ENCODE results near the gene AP5Z1. TPM values are rescaled to one million over a fixed set of nuclear protein-coding genes. Genes with fewer than 3 reads are reported as not detected.
"Not testable (repeated sequence)": the region's sequence is repeated elsewhere in the genome, so short reads cannot be mapped to it uniquely, and the experiment has no call there.

Gene AP5Z1
- total RNA-seq, 3 donors from 2014 or later: 39.5 to 47.4 (median 45.2) TPM

DNA sequence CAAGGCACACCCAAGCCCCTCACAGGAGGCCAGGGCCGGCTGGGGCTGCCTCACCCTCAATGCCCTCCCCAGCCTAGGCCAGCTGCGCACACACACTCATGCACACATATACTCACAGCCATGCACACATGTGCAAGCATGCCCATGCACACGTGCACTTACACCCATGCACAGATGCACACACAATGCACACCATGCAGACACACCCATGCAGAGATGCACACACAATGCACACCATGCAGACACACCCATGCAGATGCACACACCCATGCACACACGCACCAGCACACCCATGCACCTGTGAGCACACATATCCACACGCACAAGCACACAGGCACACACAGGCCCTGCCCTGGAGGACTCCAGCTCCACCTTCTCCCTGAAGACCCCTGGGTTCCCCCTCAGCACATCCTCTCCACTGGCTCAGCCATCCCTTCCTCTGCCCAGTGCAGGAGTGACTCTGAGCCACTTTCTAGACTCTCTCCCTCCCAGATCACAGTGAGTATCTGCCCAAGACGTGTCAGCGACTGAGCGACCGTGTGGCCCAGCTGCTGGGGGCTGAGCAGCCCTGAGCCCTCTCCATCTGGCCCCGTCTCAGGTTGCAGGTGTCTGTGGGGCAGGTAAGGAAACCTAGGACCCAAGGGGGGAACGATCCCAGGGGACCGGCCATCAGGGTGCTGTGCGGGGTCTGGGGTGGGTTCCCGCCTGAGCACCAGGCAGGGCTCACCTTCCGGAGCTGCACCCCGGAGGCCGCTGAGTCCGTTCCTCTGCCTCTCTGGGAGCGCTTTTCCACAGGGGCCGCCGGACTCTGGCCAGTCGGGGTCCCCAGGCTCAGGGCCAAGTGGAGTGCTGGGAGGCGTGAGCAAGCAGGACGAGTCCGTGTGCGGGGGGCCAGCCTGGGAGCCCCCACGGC lies 25.8 kb downstream of the AP5Z1 start:
- ATAC-seq (peak; percentile 4), DNase-seq (peak in 1 of 3 donors; percentile 44)
- intact Hi-C loops (cut with DNase I, micrococcal nuclease): no loop called here
- Histone ChIP-seq H3K9me3 (no peaks in the 10 kb centered on the region), H3K36me3 (ENCODE audit: low read depth) (no peaks in the 10 kb centered on the region), H3K4me3 (no peak overlapping the region), H3K4me1 (ENCODE audit: low read depth) (no peaks in the 10 kb centered on the region)
- TF ChIP-seq, protein P1, sequence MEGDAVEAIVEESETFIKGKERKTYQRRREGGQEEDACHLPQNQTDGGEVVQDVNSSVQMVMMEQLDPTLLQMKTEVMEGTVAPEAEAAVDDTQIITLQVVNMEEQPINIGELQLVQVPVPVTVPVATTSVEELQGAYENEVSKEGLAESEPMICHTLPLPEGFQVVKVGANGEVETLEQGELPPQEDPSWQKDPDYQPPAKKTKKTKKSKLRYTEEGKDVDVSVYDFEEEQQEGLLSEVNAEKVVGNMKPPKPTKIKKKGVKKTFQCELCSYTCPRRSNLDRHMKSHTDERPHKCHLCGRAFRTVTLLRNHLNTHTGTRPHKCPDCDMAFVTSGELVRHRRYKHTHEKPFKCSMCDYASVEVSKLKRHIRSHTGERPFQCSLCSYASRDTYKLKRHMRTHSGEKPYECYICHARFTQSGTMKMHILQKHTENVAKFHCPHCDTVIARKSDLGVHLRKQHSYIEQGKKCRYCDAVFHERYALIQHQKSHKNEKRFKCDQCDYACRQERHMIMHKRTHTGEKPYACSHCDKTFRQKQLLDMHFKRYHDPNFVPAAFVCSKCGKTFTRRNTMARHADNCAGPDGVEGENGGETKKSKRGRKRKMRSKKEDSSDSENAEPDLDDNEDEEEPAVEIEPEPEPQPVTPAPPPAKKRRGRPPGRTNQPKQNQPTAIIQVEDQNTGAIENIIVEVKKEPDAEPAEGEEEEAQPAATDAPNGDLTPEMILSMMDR (IDR thresholded peaks at IDR 0.05): no peak

DNA sequence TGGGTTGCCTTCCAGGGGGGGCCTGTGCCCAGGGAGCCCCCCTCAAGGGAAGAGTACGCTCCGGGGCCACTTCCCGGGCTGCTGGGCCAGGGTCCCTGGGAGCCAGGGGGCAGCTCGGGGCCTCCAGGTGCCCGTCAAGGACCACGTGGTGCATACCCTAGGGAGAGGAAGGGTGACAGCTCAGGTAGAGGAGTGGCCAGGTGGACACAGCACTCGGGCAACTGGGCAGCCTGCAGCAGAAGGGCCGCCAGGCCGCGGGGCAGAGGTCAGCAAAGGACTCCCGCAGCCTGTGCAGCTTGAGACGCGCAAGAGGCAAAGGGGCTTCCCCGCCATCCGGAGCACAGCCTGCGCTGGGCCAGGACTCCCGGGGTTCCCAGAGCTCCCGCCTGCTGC lies 26.4 kb downstream of the AP5Z1 start:
- H3K4me1 ChIP-seq (ENCODE audit: low read depth): no peaks in the 10 kb centered on the region
- intact Hi-C loops (cut with DNase I, micrococcal nuclease): no loop called here
- no peaks in the 10 kb centered on the region for H3K36me3 ChIP-seq (ENCODE audit: low read depth)
- H3K9me3 ChIP-seq: no peaks in the 10 kb centered on the region
- peak in 1 of 3 donors; percentile 41 for DNase-seq
- no peak for ATAC-seq
- H3K4me3 ChIP-seq: no peak overlapping the region
- TF ChIP-seq, protein P1 (IDR thresholded peaks at IDR 0.05): no peak

DNA sequence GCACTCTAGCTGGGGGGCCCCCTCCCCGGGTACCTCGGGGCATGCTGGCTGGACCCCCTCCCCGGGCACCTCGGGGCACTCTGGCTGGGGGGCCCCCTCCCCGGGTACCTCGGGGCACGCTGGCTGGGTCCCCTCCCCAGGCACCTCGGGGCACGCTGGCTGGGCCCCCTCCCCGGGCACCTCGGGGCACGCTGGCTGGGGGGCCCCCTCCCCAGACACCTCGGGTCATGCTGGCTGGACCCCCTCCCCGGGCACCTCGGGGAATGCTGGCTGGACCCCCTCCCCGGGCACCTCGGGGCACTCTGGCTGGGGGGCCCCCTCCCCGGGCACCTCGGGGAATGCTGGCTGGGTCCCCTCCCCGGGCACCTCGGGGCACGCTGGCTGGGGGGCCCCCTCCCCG lies 27.2 kb downstream of the AP5Z1 start:
- DNase-seq; H3K4me3 ChIP-seq; intact Hi-C loops (cut with DNase I, micrococcal nuclease); ATAC-seq; H3K36me3 ChIP-seq (ENCODE audit: low read depth); H3K4me1 ChIP-seq (ENCODE audit: low read depth); H3K9me3 ChIP-seq: not testable (repeated sequence)

DNA sequence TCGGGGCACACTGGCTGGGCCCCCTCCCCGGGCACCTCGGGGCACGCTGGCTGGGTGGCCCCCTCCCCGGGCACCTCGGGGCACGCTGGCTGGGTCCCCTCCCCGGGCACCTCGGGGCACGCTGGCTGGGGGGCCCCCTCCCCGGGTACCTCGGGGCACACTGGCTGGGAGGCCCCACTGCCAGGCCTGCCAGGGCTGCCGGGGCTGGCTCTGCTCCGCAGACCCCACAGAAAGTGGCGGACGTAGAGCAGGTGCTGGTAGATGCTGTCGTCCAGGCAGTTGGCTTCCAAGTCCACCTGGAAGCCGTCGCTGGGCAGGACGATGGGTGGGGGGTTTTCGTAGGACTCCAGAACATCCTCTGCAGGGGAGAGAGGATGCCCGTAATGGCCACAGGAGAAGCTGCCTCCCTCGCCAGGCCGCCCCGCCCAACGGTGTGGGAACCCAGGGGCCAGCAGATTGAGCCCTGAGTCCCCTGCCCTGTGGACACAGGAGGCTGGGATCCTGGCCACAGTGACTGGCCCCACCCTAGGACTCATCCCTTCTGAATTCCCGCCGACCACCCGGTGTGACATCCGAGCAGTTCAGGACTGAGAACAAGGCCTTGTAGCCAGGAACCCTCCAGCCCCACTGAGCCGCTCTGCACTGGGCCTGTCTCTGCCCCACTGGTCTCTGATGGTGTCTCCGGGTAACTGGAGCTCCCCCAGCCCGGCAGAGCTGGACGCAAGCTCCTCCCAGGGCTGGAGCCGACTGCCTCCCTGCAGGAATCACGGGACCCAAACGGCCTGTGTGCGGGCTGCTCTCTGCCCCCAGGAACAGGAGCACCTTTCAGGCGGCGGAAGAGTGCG lies 28.2 kb downstream of the AP5Z1 start:
- Histone ChIP-seq H3K4me3 (no peak overlapping the region), H3K9me3 (no peaks in the 10 kb centered on the region), H3K4me1 (ENCODE audit: low read depth) (no peaks in the 10 kb centered on the region), H3K36me3 (ENCODE audit: low read depth) (no peaks in the 10 kb centered on the region)
- no peak for ATAC-seq
- no peak for DNase-seq
- intact Hi-C loops (cut with DNase I, micrococcal nuclease): no loop called here
- TF ChIP-seq, protein P1 (IDR thresholded peaks at IDR 0.05): no peak

DNA sequence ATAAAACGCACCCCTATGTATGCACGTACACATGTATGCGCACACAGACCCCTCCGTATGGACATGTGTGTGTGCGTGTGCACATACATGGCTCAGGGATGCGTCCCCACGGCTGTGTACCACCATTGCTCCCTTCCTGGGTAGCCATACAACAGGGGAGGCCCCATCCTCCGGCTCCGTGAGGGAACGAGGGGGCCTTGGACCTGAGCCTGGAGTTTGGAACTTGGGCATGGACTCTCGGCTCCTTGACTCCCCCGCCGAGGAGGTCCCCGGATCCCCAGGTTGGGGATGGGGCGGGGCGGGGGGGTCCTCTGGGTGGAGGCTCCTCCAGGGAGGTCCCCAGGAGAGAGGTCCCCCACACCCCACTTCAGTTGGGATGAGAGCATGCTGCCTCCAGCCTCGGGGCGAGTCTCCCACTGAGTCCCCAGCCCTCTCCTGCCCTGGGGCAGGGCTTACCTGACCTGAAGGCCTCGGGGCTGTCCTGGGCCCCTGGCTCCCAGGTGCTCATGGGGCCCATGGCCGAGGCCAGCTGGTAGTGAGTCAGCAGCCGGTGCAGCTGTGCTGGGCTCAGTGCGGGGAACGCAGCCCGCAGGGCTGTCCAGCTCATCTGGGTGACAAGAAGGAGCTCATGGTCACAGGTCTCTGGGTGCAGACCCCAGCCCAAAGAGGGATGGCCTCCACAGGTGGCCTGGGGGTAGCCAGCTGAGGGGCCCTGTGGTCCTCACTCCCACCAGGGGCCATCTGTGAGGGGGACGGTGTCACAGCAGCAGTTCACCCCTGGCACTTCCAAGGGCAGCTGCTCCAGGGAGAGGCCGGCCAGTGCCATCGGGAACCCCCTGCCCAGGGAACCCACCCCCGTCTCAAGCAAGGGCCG lies 29.9 kb downstream of the AP5Z1 start:
- Histone ChIP-seq H3K9me3 (no peaks in the 10 kb centered on the region), H3K4me1 (ENCODE audit: low read depth) (no peaks in the 10 kb centered on the region), H3K4me3 (no peak overlapping the region), H3K36me3 (ENCODE audit: low read depth) (no peaks in the 10 kb centered on the region)
- TF ChIP-seq, protein P1 (IDR thresholded peaks at IDR 0.05): no peak
- no peak for ATAC-seq
- DNase-seq: peak in 1 of 3 donors; percentile 40
- intact Hi-C loops (cut with DNase I, micrococcal nuclease): no loop called here
